Chondrocyte (in vitro differentiated cells): ENCODE results near the gene EPHA3. TPM values are rescaled to one million over a fixed set of nuclear protein-coding genes. Genes with fewer than 3 reads are reported as not detected.

ENCODE experiments used
- DNase-seq: peaks from one replicate; pipeline ENCODE4 v3.0.0; 2021; ENCODE audit warnings: mixed read lengths, low spot score
- H3K27ac Mint-ChIP-seq: one replicate; pipeline ENCODE4 v1.8.0; 2021; ENCODE audit warnings: mild to moderate bottlenecking, moderate library complexity, mixed read lengths; ENCODE audit not compliant: unreplicated experiment
- H3K27me3 Mint-ChIP-seq: 2 replicates; pipeline ENCODE4 v1.8.0; 2021; ENCODE audit warnings: low read depth, mixed read lengths
- H3K36me3 Mint-ChIP-seq: 2 replicates; pipeline ENCODE4 v1.8.0; 2021; ENCODE audit warnings: low read depth, mixed read lengths
- H3K4me1 Mint-ChIP-seq: 2 replicates; pipeline ENCODE4 v1.8.0; 2021; ENCODE audit warnings: low read depth, mild to moderate bottlenecking, mixed read lengths
- H3K4me3 Mint-ChIP-seq: one replicate; pipeline ENCODE4 v1.8.0; 2021; ENCODE audit warnings: mild to moderate bottlenecking, moderate library complexity, mixed read lengths; ENCODE audit not compliant: unreplicated experiment
- H3K9me3 Mint-ChIP-seq: 2 replicates; pipeline ENCODE4 v1.8.0; 2021; ENCODE audit warnings: low read depth, mixed read lengths
- total RNA-seq: library from RNA; stranded (reverse); gene quantifications from 3 replicates; pipeline ENCODE4 v1.2.1, GENCODE V29; 2021
- TF ChIP-seq, protein P1 (sequence below): fragments of 200-600 bp; sonication (generic); IDR thresholded peaks from 2 replicates; pipeline ENCODE4 v1.5.0; 2021; ENCODE audit warnings: antibody characterized with exemption, mild to moderate bottlenecking, moderate library complexity

EPHA3 gene
- total RNA-seq, 1 donor from 2014 or later, result 0.87 TPM

DNA sequence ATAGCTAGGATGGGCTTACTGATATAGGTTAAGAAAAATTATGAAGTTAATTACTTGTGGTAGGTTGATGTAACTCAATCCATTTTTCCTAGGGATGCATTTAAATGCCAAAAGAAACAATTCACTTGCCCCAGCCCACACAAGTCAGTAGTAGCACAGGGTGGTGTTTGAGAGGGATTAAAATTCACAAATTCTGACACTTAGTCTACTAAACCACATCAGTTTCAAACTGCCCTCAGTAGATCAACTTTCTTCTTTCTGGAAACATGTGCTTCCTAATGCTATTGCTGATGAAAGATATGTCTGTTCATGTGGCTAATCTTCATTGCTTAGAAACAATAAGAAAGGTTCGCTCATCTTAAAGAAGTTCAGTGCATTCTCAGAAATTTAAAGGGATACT is 160.6 kb downstream of the EPHA3 start:
- no peak overlapping the region for H3K27ac Mint-ChIP-seq
- H3K9me3 Mint-ChIP-seq, result no peaks in the 10 kb centered on the region
- TF ChIP-seq, protein P1, sequence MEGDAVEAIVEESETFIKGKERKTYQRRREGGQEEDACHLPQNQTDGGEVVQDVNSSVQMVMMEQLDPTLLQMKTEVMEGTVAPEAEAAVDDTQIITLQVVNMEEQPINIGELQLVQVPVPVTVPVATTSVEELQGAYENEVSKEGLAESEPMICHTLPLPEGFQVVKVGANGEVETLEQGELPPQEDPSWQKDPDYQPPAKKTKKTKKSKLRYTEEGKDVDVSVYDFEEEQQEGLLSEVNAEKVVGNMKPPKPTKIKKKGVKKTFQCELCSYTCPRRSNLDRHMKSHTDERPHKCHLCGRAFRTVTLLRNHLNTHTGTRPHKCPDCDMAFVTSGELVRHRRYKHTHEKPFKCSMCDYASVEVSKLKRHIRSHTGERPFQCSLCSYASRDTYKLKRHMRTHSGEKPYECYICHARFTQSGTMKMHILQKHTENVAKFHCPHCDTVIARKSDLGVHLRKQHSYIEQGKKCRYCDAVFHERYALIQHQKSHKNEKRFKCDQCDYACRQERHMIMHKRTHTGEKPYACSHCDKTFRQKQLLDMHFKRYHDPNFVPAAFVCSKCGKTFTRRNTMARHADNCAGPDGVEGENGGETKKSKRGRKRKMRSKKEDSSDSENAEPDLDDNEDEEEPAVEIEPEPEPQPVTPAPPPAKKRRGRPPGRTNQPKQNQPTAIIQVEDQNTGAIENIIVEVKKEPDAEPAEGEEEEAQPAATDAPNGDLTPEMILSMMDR, result no peak
- peaks cover 4% of the 10 kb centered on the region for H3K4me1 Mint-ChIP-seq
- no peaks in the 10 kb centered on the region for H3K27me3 Mint-ChIP-seq
- no peaks in the 10 kb centered on the region for H3K36me3 Mint-ChIP-seq
- no peak for DNase-seq
- no peak overlapping the region for H3K4me3 Mint-ChIP-seq

DNA sequence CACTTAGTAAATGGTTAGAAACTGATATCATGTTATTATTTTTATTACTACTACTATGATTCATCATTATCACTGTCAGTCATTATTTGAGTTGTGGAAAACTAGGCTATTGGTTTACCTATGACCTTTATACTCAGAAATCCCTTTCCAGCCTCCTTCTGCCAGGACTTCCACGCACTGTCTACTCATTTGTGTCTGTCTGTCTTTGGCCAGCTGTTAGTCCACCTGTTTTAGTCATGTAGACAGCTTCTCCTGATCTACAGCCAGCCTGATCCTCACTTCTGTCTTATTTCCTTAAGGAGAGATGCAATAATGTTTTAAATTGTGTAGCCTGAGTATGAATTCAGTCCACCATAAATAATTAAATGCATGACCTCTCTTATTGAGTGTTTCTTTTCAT is 162.8 kb downstream of the EPHA3 start:
- TF ChIP-seq, protein P1, result no peak
- no peak overlapping the region for H3K27ac Mint-ChIP-seq
- no peaks in the 10 kb centered on the region for H3K9me3 Mint-ChIP-seq
- no peaks in the 10 kb centered on the region for H3K27me3 Mint-ChIP-seq
- H3K4me1 Mint-ChIP-seq, result peaks cover 4% of the 10 kb centered on the region
- no peak for DNase-seq
- H3K4me3 Mint-ChIP-seq, result no peak overlapping the region
- no peaks in the 10 kb centered on the region for H3K36me3 Mint-ChIP-seq

DNA sequence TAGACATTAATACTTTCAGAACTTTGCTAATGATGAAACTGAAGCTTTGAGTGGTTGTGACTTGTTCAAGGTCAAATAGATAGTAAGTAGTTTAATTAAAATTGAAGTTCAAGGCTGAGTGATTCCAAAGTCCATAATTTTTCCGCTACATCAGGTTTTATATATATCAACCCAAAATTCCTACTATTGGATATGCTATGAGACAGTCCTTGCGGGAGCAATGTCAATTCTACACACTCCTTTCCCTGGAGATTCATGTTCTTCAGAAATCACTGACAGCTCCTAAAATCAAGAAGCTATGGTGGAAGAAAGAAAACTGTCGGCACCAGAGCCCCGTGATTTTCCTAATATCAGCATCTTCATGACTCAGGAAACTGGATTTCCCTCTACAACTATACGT is 167.6 kb downstream of the EPHA3 start:
- no peak for DNase-seq
- Mint-ChIP-seq H3K4me1 (peaks cover 12% of the 10 kb centered on the region), H3K27me3 (no peaks in the 10 kb centered on the region), H3K27ac (no peak overlapping the region), H3K9me3 (no peaks in the 10 kb centered on the region), H3K36me3 (no peaks in the 10 kb centered on the region), H3K4me3 (no peak overlapping the region)
- TF ChIP-seq, protein P1, result no peak

DNA sequence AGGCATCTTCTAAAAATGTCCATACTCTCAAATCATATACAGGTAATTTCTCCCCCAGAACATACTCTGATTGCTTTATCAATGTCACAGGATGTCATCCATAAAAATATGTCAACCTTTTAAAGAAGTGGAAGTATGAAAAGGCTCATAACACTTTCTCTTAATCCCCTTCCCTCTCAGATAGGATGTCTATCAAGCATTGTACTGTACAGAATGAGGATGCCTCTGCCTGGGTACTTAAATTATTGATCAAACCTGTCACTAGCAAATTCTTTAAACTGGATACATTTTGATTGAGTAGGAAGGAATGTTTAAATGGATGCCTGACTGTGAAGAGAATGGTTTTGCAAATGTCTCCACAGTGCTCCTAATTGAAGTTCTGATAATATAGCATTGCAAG is 168.7 kb downstream of the EPHA3 start:
- Mint-ChIP-seq H3K4me3 (no peak overlapping the region), H3K9me3 (no peaks in the 10 kb centered on the region), H3K27ac (no peak overlapping the region), H3K36me3 (no peaks in the 10 kb centered on the region), H3K4me1 (peaks cover 12% of the 10 kb centered on the region), H3K27me3 (no peaks in the 10 kb centered on the region)
- TF ChIP-seq, protein P1, result no peak
- DNase-seq, result no peak

DNA sequence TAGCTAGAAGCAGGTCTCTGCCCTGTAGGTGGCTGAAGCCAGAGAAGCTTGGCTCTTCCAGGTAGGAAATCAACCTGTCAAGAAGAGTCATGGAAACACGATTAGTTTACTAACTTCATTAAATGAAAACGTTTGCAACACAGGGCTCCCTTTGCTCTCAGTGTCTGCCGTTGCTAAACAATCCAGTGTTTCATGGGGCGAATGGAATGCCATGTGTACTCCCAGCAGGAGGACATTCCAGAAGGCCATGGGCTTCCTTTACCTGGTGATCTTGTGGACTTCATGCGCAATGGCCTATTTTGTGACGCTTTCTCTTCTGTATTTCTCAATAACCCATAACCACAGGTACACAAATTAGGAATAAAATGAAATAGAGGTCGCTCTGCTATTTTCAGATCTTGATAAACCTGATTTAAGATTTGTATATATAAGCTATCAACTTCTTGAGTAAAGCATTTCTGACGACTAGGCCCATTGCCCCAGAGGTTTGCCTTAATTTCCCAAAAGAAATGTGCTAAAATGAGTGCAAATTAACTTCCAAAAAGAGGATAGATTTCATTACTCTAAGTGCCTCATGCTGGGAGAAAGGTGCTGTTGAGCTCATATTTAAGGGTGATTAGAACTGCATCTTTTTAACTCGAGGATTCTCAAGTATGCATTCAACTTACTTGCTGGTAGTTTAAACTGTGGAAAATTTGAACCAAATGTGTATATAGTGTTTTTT is 171.0 kb downstream of the EPHA3 start:
- Mint-ChIP-seq H3K27ac (no peak overlapping the region), H3K4me1 (peaks cover 12% of the 10 kb centered on the region), H3K36me3 (no peaks in the 10 kb centered on the region), H3K4me3 (no peak overlapping the region), H3K9me3 (no peaks in the 10 kb centered on the region), H3K27me3 (no peaks in the 10 kb centered on the region)
- TF ChIP-seq, protein P1, result no peak
- DNase-seq, result no peak
